ENCODE measurements around the gene SUSD3.

Gene SUSD3

GRCh38 chr9:93064392-93065134 is 6.1 kb downstream of the SUSD3 start:
- ATAC-seq (replicated peaks): peak; percentile 91 to 92
- Mint-ChIP-seq H3K9me3 (no peaks in the 10 kb centered on the region), H3K36me3 (peaks cover 5 to 19% of the 10 kb centered on the region in 2 donors)

DNA sequence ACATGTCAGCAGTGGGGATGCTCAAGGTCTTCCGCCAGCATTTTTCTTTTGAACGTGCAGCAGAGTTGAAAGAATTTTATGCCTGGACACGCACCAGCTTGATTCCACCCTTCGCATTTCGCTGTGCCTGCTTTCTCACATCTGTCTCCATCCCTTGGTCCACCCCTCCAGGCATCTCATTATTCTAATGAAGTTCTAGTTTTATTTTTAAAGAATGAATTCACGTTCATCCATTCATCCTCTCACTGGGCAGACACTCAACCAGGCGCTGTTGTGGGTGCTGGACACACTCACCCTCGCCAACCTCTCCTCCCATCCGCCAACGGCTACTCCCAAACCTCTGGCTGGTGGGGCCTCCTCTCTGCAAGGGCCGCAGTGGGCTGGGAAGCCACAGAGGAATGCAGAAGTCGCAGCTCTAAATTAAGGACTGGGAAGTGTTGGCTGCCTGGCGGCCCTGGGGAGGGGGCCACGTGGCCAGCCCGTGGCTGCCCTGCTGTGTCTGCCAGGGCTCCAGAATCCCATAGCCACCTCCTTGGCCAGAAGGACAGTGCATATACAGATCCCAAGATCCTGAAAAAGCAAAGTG is 6.7 kb downstream of the SUSD3 start:
- DNase-seq: no peak
- Mint-ChIP-seq H3K27ac (peak overlapping the region; percentile 99), H3K36me3 (peaks cover 5 to 19% of the 10 kb centered on the region in 2 donors), H3K4me3 (peak overlapping the region; percentile 81 to 83), H3K4me1 (peaks cover 46 to 70% of the 10 kb centered on the region in 2 donors), H3K9me3 (no peaks in the 10 kb centered on the region), H3K27me3 (no peaks in the 10 kb centered on the region)
- ATAC-seq (replicated peaks): no peak

More at GRCh38 chr9:93064392-93065134, 6.1 kb downstream of the SUSD3 start:
- H3K27me3 Mint-ChIP-seq: no peaks in the 10 kb centered on the region
- peak; percentile 79 for DNase-seq
- H3K4me1 Mint-ChIP-seq: peaks cover 51 to 77% of the 10 kb centered on the region in 2 donors
- H3K27ac Mint-ChIP-seq: peak overlapping the region; percentile 99
- H3K4me3 Mint-ChIP-seq: peak overlapping the region; percentile 81 to 83

DNA sequence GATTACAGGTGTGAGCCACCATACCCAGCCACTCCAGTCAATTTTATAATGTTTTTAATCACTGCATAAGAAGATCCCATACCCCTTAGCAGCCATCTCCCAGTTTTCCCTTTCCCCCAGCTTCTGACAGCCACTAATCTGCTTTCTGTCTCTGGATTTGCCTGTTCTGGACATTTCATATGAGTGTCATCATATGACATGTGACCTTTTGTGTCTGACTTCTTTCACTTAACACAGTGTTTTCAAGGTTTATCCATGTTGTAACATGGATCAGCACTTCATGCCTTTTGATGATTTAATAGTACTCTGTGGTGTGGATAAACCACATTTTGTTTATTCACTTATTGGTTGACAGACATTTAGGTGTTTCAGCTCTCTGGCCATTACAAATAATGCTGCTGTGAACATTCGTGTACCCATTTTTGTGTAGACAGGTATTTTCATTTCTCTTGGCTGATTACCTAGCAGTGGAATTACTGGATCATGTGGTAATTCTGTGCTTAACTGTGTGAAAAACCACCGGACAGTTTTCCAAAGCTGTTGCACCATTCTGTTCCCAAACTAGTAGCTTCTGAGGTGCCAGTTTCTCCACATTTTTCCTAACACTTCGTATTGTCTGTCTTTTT is 8.6 kb downstream of the SUSD3 start:
- Mint-ChIP-seq H3K36me3 (peaks cover 11 to 28% of the 10 kb centered on the region in 2 donors), H3K4me1 (peaks cover 31 to 57% of the 10 kb centered on the region in 2 donors)

DNA sequence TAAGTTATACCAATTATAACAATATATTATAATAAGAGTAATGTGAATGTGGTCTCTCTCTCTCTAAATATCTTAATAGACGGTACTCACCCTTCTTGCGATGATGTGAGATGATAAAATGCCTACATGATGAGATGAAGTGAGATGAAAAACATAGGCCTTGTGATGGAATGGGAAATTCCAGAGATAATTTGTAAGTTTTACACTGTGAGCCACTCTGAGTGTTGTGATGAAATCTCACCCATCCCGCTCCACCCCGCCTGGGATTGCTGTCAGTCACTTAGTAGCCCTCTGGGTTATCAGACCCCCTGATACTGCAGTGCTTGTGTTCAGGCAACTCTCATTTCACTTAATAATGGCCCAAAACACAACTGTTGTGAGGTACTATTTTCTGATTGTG is 10.5 kb downstream of the SUSD3 start:
- H3K4me1 Mint-ChIP-seq: peaks cover 26 to 38% of the 10 kb centered on the region in 2 donors

More for the DNA sequence above, 8.6 kb downstream of the SUSD3 start:
- ATAC-seq (replicated peaks) (no peak), DNase-seq (no peak)
- no peak overlapping the region for H3K4me3 Mint-ChIP-seq
- no peaks in the 10 kb centered on the region for H3K27me3 Mint-ChIP-seq
- H3K27ac Mint-ChIP-seq: peak overlapping the region; percentile 67
- H3K9me3 Mint-ChIP-seq: no peaks in the 10 kb centered on the region

DNA sequence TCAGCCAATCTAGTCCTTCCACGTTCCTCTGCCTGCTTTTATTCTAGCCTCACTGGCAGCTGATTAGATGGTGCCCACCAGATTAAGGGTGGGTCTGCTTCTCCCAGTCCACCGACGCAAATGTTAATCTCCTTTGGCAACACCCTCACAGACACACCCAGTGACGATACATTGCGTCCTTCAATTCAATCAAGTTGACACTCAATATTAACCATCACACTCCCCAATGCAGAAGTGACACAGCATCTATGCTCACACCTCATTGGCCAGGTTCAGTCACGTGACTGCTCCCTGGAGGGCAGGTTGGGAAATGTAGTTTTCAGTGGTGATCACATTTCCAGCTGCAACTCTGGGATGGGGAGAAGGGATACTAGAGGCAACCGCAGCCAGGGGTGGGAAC is 13.0 kb downstream of the SUSD3 start:
- no peaks in the 10 kb centered on the region for H3K27me3 Mint-ChIP-seq
- H3K27ac Mint-ChIP-seq: no peak overlapping the region
- ATAC-seq (replicated peaks): no peak
- no peaks in the 10 kb centered on the region for H3K9me3 Mint-ChIP-seq
- no peak overlapping the region for H3K4me3 Mint-ChIP-seq
- peaks cover 8 to 15% of the 10 kb centered on the region in 2 donors for H3K4me1 Mint-ChIP-seq
- H3K36me3 Mint-ChIP-seq: peaks cover 8 to 18% of the 10 kb centered on the region in 2 donors
- DNase-seq: no peak

More for the DNA sequence above, 10.5 kb downstream of the SUSD3 start:
- Mint-ChIP-seq H3K9me3 (no peaks in the 10 kb centered on the region), H3K27me3 (no peaks in the 10 kb centered on the region), H3K4me3 (no peak overlapping the region), H3K27ac (no peak overlapping the region), H3K36me3 (peaks cover 11 to 24% of the 10 kb centered on the region in 2 donors)
- no peak for ATAC-seq (replicated peaks)
- DNase-seq: no peak

GRCh38 chr9:93072383-93072795 is 13.9 kb downstream of the SUSD3 start:
- no peak for DNase-seq
- ATAC-seq (replicated peaks): no peak
- Mint-ChIP-seq H3K9me3 (no peaks in the 10 kb centered on the region), H3K27ac (no peak overlapping the region), H3K27me3 (no peaks in the 10 kb centered on the region), H3K36me3 (peaks cover 7 to 18% of the 10 kb centered on the region in 2 donors), H3K4me1 (peaks cover 8 to 24% of the 10 kb centered on the region in 2 donors), H3K4me3 (no peak overlapping the region)

DNA sequence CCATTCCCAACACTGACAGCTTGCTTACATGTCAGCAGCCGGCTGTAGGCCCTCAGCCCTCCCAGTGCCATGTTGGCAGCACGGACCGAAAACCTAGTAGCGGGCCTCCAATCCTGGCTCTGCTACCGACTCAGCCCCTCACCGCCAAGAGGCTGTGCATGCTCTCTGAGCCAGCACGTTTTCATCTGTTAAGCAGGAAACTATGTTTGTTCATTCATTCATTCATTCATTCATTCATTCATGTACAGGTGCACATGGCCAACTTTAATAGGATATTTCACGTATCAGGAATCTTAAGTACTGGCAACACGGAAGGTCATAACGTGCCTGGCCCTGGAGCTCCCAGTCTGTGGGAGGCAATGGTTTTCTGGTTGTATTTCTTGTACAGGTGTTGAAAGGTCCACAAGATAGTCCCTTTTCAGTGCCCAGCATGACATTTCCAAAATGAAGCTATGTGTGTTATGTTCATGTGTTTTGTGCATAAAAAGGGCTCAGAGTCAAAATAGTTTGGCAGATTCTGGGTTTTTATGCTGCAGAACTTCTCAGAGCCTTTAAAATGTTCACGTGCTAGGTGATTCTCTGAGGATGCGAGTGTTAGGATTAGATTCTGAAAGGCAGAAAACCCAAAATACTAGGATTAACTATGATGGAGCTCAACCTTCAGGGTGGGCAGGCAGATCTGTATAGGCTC is 17.7 kb downstream of the SUSD3 start:
- peaks cover 12 to 14% of the 10 kb centered on the region in 2 donors for H3K4me1 Mint-ChIP-seq
- no peak overlapping the region for H3K27ac Mint-ChIP-seq
- H3K27me3 Mint-ChIP-seq: no peaks in the 10 kb centered on the region
- H3K36me3 Mint-ChIP-seq: peaks cover 16 to 29% of the 10 kb centered on the region in 2 donors
- H3K4me3 Mint-ChIP-seq: no peak overlapping the region
- no peak for ATAC-seq (replicated peaks)
- H3K9me3 Mint-ChIP-seq: no peaks in the 10 kb centered on the region
- no peak for DNase-seq

DNA sequence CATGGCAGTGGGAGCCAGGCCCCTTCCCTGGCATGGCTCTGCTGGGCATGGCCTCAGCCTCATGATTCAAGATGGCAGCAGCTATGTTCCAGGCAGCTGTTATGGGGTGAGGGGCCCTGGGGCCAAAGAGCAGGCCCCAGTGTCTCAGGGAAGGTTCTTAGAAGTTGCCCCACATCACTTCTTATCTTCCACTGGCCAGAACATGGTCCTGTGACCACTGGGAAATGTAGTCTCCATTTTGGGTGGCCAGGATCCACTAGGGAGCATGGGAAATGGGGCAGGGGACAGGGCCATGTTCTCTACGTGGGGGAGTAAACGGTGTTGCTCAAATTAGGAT is 18.3 kb downstream of the SUSD3 start:
- Mint-ChIP-seq H3K27ac (no peak overlapping the region), H3K36me3 (peaks cover 16 to 31% of the 10 kb centered on the region in 2 donors), H3K4me1 (peaks cover 8 to 14% of the 10 kb centered on the region in 2 donors), H3K4me3 (no peak overlapping the region), H3K27me3 (no peaks in the 10 kb centered on the region), H3K9me3 (no peaks in the 10 kb centered on the region)
- ATAC-seq (replicated peaks): no peak
- DNase-seq: no peak

DNA sequence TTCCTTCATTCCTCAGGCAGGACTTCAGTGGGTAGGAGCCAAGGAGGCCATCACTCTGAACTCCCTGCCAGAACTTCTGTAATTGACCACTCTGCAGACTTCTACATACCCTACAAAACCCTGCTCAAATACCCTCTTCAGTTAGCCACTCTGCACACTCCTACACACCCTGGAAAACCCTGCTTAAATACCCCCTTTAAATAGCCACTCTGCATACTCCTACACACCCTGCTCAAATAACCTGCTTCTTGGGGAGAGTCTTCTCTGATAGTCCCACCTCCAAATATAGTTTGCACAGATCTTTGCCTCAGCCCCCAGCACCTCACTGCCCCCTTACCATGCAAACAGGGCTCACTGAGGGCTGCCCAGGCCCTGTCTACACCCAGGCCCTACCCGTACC is 18.9 kb downstream of the SUSD3 start:
- DNase-seq: no peak
- Mint-ChIP-seq H3K4me3 (no peak overlapping the region), H3K4me1 (peaks cover 8 to 14% of the 10 kb centered on the region in 2 donors), H3K27ac (peak overlapping the region; percentile 1), H3K9me3 (no peaks in the 10 kb centered on the region), H3K27me3 (no peaks in the 10 kb centered on the region), H3K36me3 (peaks cover 16 to 32% of the 10 kb centered on the region in 2 donors)
- no peak for ATAC-seq (replicated peaks)

GRCh38 chr9:93077811-93078210 is 19.3 kb downstream of the SUSD3 start:
- Mint-ChIP-seq H3K27me3 (no peaks in the 10 kb centered on the region), H3K9me3 (no peaks in the 10 kb centered on the region), H3K4me3 (no peak overlapping the region), H3K4me1 (peaks cover 6 to 14% of the 10 kb centered on the region in 2 donors), H3K27ac (peak overlapping the region; percentile 1), H3K36me3 (peaks cover 16 to 32% of the 10 kb centered on the region in 2 donors)
- no peak for DNase-seq
- no peak for ATAC-seq (replicated peaks)

DNA sequence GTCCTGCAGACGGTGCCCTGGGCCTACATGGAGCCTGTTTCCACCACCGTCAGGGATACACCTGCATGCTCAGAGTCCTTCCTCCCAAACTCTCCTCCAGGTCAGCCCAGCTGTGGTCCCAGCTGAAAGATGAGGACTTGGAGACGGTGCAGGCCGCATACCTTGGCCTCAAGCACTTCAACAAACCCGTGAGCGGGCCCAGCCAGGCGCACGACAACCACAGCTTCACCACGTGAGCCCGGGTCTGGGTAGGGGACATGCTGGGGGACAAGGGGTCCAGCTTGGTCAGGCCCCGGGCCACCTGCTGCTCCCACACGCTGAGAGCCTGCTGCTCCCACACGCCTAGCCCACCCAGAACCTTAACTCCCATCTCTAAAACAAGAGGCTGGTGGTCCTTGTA is 20.9 kb downstream of the SUSD3 start:
- Mint-ChIP-seq H3K27me3 (no peaks in the 10 kb centered on the region), H3K27ac (no peak overlapping the region), H3K36me3 (peaks cover 21 to 37% of the 10 kb centered on the region in 2 donors), H3K9me3 (no peaks in the 10 kb centered on the region), H3K4me3 (no peak overlapping the region), H3K4me1 (peaks cover 8 to 14% of the 10 kb centered on the region in 2 donors)
- ATAC-seq (replicated peaks) (no peak), DNase-seq (no peak)

DNA sequence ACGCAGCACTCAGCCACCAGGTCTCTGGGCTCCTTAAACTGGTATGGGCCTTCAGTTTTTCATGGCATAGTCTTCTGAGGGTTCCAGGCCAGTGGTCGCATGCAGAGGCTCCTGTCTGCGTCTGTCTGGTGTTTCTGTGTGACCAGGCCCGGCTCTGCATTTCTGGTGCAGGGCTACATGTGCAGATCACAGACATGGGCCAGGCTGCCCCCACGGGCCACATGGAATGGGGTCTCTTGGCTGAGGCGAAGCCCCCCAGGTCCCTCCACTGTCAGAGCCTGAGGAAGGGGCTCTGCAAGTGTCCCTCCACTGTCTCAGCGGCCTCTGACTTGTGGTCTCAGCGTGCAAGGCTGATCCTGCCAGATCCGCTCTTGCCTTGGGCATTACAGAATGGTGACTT is 21.9 kb downstream of the SUSD3 start:
- Mint-ChIP-seq H3K27ac (no peak overlapping the region), H3K27me3 (no peaks in the 10 kb centered on the region), H3K4me1 (peaks cover 8 to 14% of the 10 kb centered on the region in 2 donors), H3K9me3 (peaks cover 0 to under 1% of the 10 kb centered on the region in 2 donors), H3K36me3 (peaks cover 22 to 38% of the 10 kb centered on the region in 2 donors), H3K4me3 (no peak overlapping the region)
- no peak for DNase-seq
- ATAC-seq (replicated peaks): no peak

GRCh38 chr9:93081081-93081529 is 22.6 kb downstream of the SUSD3 start:
- Mint-ChIP-seq H3K9me3 (peaks cover 0 to 4% of the 10 kb centered on the region in 2 donors), H3K27ac (no peak overlapping the region), H3K4me3 (no peak overlapping the region), H3K4me1 (peaks cover 8 to 14% of the 10 kb centered on the region in 2 donors), H3K36me3 (peaks cover 27 to 44% of the 10 kb centered on the region in 2 donors), H3K27me3 (no peaks in the 10 kb centered on the region)
- DNase-seq (no peak), ATAC-seq (replicated peaks) (no peak)

GRCh38 chr9:93081931-93082330 is 23.4 kb downstream of the SUSD3 start:
- Mint-ChIP-seq H3K9me3 (peaks cover 0 to 4% of the 10 kb centered on the region in 2 donors), H3K27me3 (no peaks in the 10 kb centered on the region), H3K36me3 (peaks cover 32 to 50% of the 10 kb centered on the region in 2 donors), H3K27ac (no peak overlapping the region), H3K4me3 (no peak overlapping the region), H3K4me1 (peaks cover 8% of the 10 kb centered on the region in 2 donors)
- ATAC-seq (replicated peaks) (no peak), DNase-seq (no peak)

Measured in stimulated activated naive B cell treated with anti-CD40 and anti-IgM and Interleukin-4, amounts not matched to agents 10 μg/mL and 1 μg/mL and 100 μg/mL, for 72 hours (primary cell).